ENCODE data around the gene SLC39A3. TPM values are rescaled to one million over a fixed set of nuclear protein-coding genes. Genes with fewer than 3 reads are reported as not detected.

The SLC39A3 gene
- total and polyA plus RNA-seq, 2 experiments from 2014 or later, result 33.5 to 47.4 TPM

GRCh38 chr19:2721570-2722540 is 18.0 kb downstream of the SLC39A3 start:
- Histone ChIP-seq H3K4me1 (ENCODE audit: insufficient read depth) (peaks cover 12% of the 10 kb centered on the region; the same call in 1 of the 2 replicates), H3K36me3 (ENCODE audit: insufficient read depth) (no peaks in the 10 kb centered on the region), H3K27me3 (ENCODE audit: insufficient read depth) (0 out of 2 replicates have a peak, but pooled peaks cover 6% of the 10 kb centered on the region), H3K4me2 (peak overlapping the region; percentile 90), H2AFZ (peak overlapping the region; percentile 83), H3K27ac (ENCODE audit: low read depth) (no peak overlapping the region), H3K9me2 (ENCODE audit: insufficient read depth) (no peaks in the 10 kb centered on the region), H3K79me2 (replicated peaks; ENCODE audit: insufficient read depth) (no peaks in the 10 kb centered on the region), H3K4me3 (peak overlapping the region; percentile 70), H4K20me1 (replicated peaks; ENCODE audit: insufficient read depth) (no peaks in the 10 kb centered on the region), H3F3A (replicated peaks; ENCODE audit: low read depth) (0 out of 2 replicates have a peak, but pooled peaks cover 5% of the 10 kb centered on the region)
- peaks cover 17% of the 10 kb centered on the region for H3K27me3 Mint-ChIP-seq (ENCODE audit: insufficient read depth, low read depth, poor library complexity)
- DNase-seq (ENCODE audit: low spot score) (peak; percentile 55), ATAC-seq (peak; percentile 2; the same call in 1 of the 3 replicates)
- H3K4me1 Mint-ChIP-seq, result peaks cover 14% of the 10 kb centered on the region
- TF ChIP-seq CTCF (conservative IDR thresholded peaks at IDR 0.05; ENCODE audit: low read depth in 2 of 2), result peak in 1 of 2 experiments; percentile 11; a peak in 1 of 4 replicates
- no peak for TF ChIP-seq ETS1 (IDR thresholded peaks at IDR 0.05)
- no peaks in the 10 kb centered on the region for H3K9me3 Mint-ChIP-seq
- peak overlapping the region; percentile 81 for H3K4me3 Mint-ChIP-seq
- no peak overlapping the region for H3K27ac Mint-ChIP-seq
- H3K36me3 Mint-ChIP-seq (ENCODE audit: low read depth), result peaks cover 7% of the 10 kb centered on the region

DNA sequence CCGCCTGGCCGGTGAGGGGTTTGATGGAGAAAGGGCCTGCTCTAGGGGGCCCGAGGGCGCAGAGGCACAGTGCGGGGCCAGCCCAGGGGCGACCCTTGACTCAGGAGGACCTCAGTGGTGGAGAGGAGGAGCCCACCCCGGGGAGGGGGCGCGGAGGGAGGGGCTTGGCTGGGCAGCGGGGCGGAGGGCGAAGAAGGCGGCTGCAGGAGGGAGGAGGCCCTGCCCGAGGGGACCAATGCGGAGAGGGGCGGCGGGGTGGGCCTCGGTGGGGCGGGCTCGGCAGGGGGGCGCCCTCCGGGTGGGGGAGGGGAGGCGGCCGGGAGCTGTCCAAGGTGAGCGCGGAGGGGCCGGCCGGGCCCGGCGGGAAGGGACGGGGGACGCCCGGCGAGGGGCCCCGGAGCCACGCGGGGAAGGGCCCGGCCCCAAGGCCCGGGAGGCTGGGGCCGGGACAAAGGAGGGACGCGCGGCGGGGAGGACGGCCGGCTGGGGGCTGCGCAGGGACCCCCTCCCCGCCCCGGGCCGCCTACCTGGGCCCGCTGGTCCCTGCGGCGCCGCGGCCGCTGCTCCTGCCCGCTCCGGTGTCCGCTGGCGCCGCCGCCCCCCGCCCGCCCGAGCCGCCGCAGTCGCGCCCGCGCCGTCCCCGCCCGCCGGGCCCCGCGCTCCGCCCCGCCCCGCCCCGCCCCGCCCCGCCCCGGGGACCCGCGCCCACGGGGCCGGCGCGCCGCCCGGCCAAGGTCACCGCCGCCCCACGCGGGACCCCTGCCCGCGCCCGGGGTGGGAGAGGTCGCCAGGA is 18.8 kb downstream of the SLC39A3 start, which contains the start of gene DIRAS1:
Gene DIRAS1 (minus strand): TSS at position 596 of the 793 bp plus-strand sequence. CDS start 3,566 bp downstream, outside the sequence.
- peaks cover under 1% of the 10 kb centered on the region for H3K9me3 Mint-ChIP-seq
- Histone ChIP-seq H3K36me3 (ENCODE audit: insufficient read depth) (no peaks in the 10 kb centered on the region), H3K4me3 (peak within 1 kb of the TSS; percentile 76), H3K27me3 (ENCODE audit: insufficient read depth) (0 out of 2 replicates have a peak, but pooled peaks cover 6% of the 10 kb centered on the region), H3F3A (replicated peaks; ENCODE audit: low read depth) (0 out of 2 replicates have a peak, but pooled peaks cover 5% of the 10 kb centered on the region), H3K9me2 (ENCODE audit: insufficient read depth) (no peaks in the 10 kb centered on the region), H3K4me2 (peak within 1 kb of the TSS; percentile 94), H3K4me1 (ENCODE audit: insufficient read depth) (peaks cover 12% of the 10 kb centered on the region; the same call in 1 of the 2 replicates), H3K27ac (ENCODE audit: low read depth) (no peak within 1 kb of the TSS), H4K20me1 (replicated peaks; ENCODE audit: insufficient read depth) (no peaks in the 10 kb centered on the region), H2AFZ (peak within 1 kb of the TSS; percentile 83), H3K79me2 (replicated peaks; ENCODE audit: insufficient read depth) (no peaks in the 10 kb centered on the region)
- H3K36me3 Mint-ChIP-seq (ENCODE audit: low read depth), result peaks cover 11% of the 10 kb centered on the region
- TF ChIP-seq REST (IDR thresholded peaks at IDR 0.05; ENCODE audit: unreplicated experiment) (peak; percentile 64), STAT1 (IDR thresholded peaks at IDR 0.05; ENCODE audit: unreplicated experiment) (no peak)
- H3K27ac Mint-ChIP-seq, result no peak within 1 kb of the TSS
- DNase-seq (ENCODE audit: low spot score), result peak; percentile 60
- H3K4me3 Mint-ChIP-seq, result peak within 1 kb of the TSS; percentile 81
- H3K27me3 Mint-ChIP-seq (ENCODE audit: insufficient read depth, low read depth, poor library complexity), result peaks cover 16% of the 10 kb centered on the region
- peaks cover 14% of the 10 kb centered on the region for H3K4me1 Mint-ChIP-seq
- peak; percentile 60 for ATAC-seq

Data from GM23338 (cell line).